Kasumi-1 (cell line): Measurements from ENCODE around the gene AGRN.
"Not testable (repeated sequence)": the region's sequence is repeated elsewhere in the genome, so short reads cannot be mapped to it uniquely, and the experiment has no call there.

Source experiments
- DNase-seq, 2 experiments: peaks; one replicate each; lab custom pipeline; 2025; lab: John Stamatoyannopoulos, UW

The AGRN gene

GRCh38 chr1:1001057-1001783 is 18.7 kb upstream of the AGRN start:
- no peak for DNase-seq

GRCh38 chr1:1003618-1004419 is 16.1 kb upstream of the AGRN start:
- DNase-seq: no peak

GRCh38 chr1:1004420-1004779 is 15.5 kb upstream of the AGRN start:
- DNase-seq: no peak

GRCh38 chr1:1004780-1005697 is 14.9 kb upstream of the AGRN start:
- DNase-seq: peak; percentile 39 to 51

- no peak for DNase-seq
These were observed 14.1 kb upstream of the AGRN start for GRCh38 chr1:1005774-1006304.

- no peak for DNase-seq
These were observed 13.4 kb upstream of the AGRN start for GRCh38 chr1:1006305-1007159.

GRCh38 chr1:1010131-1010530 is 9.8 kb upstream of the AGRN start:
- DNase-seq: not testable (repeated sequence)

GRCh38 chr1:1011396-1011949 is 8.4 kb upstream of the AGRN start:
- DNase-seq: no peak

- not testable (repeated sequence) for DNase-seq
These were observed 7.2 kb upstream of the AGRN start for GRCh38 chr1:1012736-1013104.

- peak; percentile 75 to 76 for DNase-seq
These were observed 6.6 kb upstream of the AGRN start, which contains the start of gene ISG15 for GRCh38 chr1:1013105-1013921. Gene ISG15 (plus strand): TSS chr1:1013497. CDS start chr1:1013574, 77 bp downstream.

- no peak for DNase-seq
These were observed 5.8 kb upstream of the AGRN start for GRCh38 chr1:1013922-1014648.

- no peak for DNase-seq
These were observed 4.9 kb upstream of the AGRN start for GRCh38 chr1:1014799-1015681.

- DNase-seq: not testable (repeated sequence)
These were observed 2.3 kb upstream of the AGRN start for GRCh38 chr1:1017397-1018320.

GRCh38 chr1:1018321-1018685 is 1.6 kb upstream of the AGRN start:
- DNase-seq: not testable (repeated sequence)

GRCh38 chr1:1019122-1019999 is 559 bp upstream of the AGRN start:
- peak; percentile 46 to 66 for DNase-seq

GRCh38 chr1:1020415-1021009 is 592 bp downstream of the AGRN start:
- DNase-seq: no peak
